CD4-positive, alpha-beta T cell treated with Interferon alpha-2 for 1 hour (primary cell): ENCODE results near the gene PTPN20.
A peak's percentile ranks its signal among the peaks of the same experiment; 100 is the strongest.
"Not testable (repeated sequence)": the region's sequence is repeated elsewhere in the genome, so short reads cannot be mapped to it uniquely, and the experiment has no call there.

Experiments used
- DNase-seq, 2 donors: peaks; one replicate each; pipeline ENCODE4 v3.0.0-alpha.2; 2020 to 2022

PTPN20 gene

GRCh38 chr10:46911144-46911876, at the start of gene PTPN20:
Gene PTPN20 (plus strand): TSS chr10:46911428. CDS start chr10:46932500, 21,072 bp downstream.
- peak; percentile 4 to 24 for DNase-seq

DNA sequence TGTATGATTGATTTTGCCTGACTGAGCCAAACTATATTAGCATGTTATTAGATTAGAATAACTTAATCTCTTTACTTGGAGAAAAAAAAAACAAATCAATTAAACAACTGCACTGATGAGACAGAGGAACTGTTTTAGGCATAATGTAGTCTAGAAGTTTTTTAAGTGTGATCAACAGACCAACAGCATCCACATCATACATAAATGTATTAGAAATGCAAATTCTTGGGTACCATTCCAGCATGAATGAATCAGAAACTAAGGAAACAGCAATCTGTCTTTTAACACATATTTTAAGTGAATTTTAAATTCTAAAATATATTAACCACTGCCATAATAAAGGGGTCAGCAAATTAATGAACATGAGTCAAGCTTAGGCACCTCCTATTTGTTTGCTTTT, 41.5 kb upstream of the PTPN20 start:
- not testable (repeated sequence) for DNase-seq

GRCh38 chr10:46871583-46871982, 39.6 kb upstream of the PTPN20 start:
- not testable (repeated sequence) for DNase-seq

GRCh38 chr10:46875304-46875703, 35.9 kb upstream of the PTPN20 start:
- not testable (repeated sequence) for DNase-seq

- not testable (repeated sequence) for DNase-seq
Observed at GRCh38 chr10:46876773-46877172, 34.5 kb upstream of the PTPN20 start.

GRCh38 chr10:46878761-46879160, 32.5 kb upstream of the PTPN20 start:
- DNase-seq = not testable (repeated sequence)

- DNase-seq = not testable (repeated sequence)
Observed at GRCh38 chr10:46890813-46891611, 20.2 kb upstream of the PTPN20 start.

GRCh38 chr10:46896762-46897692, 14.2 kb upstream of the PTPN20 start:
- not testable (repeated sequence) for DNase-seq

DNA sequence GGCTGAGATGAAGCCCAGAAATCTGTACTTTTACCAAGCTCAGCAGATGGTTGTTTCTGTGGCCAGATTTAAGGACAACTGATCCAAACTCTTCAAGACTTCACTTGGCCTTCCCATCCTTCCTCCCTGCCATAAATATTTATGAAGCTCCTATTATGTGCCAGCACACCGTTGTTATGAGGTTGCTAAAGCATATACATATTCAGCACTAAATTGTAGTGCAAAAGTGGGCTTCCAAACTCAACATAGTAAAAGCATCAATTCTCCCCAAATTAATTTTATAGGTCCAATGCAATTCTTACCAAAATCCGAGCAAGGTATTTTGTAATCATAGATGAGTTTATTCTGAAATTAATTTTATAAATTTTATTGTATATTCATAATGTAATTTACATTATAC, 10.0 kb upstream of the PTPN20 start:
- DNase-seq = not testable (repeated sequence)

GRCh38 chr10:46903874-46904273, 7.4 kb upstream of the PTPN20 start:
- DNase-seq = not testable (repeated sequence)

GRCh38 chr10:46906359-46906758, 4.9 kb upstream of the PTPN20 start:
- DNase-seq = not testable (repeated sequence)

DNA sequence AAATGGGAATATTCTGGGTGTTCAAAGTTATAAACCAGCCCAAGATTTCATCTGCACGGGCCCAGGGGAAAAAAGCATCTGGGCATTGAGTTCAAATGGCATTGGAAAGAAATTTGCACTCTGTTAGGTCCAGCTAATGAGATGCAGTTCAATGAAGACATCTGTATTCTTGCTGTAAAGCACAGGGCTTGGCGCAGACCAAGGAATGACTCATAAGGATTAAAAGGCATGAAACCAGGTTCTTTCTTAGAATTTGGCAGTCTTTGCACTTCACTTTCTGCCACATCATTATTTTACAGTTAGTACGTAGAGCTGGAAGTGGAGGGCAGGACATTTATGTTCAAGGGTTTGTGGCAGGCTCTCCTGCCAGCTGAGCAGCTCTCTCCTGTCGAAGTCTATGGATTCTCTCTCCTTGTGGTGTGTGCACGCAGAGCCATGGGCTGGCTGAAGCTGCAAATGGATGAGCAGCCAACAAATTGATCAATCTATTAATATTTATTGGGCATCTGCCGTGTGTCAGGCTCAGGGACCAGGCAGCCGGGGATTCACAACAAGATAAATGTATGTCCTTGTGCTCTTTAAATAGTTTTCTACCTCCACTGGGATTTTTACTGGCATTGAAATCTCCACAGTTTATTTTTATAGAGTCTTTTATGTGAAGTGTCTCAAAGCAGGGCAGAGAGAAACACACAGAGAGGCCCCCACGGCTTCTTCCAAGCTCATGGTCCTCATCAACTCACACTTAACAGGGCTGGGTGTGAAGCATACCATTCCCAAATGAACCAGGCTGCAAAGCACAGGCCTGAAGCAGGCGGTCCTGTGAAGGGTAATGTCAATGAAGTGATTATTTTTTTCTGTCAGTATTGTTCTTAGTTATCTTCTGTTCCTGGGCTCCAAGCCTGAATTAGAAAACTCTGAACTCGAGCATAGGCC, 3.8 kb upstream of the PTPN20 start:
- DNase-seq = not testable (repeated sequence)

DNA sequence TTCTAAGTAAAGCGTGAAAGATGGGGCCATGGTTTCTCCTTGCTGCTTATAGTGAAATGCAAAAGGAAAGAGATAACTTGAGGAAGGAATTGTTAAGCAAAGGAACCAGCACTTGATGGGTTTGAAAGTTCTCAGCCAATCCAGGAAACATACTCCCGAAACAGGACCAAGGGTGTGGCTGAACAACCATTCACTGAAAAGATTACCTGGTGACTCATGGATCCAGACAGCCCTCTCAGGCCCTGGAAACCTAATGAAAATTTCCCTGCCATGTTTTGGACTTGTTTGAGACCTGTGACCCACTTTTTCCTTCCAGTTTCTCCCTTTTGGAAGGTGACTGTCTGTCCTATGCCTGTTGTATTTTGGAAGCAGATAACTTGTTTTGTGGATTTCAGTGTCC, 11.3 kb downstream of the PTPN20 start:
- not testable (repeated sequence) for DNase-seq

DNA sequence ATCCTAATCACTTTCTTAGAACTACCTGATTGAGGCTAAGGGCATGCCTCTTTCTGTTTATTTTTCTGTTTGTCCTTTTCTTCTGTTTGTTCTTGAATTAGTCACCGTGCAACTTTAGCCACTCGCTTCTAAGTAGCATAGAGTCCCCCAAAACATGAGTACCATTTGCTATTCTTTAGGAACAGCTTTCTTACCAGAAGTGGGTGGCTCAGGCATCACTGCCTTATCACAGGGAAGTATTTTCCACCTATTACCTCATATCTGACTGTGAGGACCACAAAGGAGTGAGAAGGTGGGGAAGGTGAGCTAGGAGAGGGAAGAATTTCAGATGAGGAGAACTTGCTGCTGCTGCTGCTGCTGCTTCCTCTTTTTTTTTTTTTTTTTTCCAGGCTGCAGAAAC, 13.9 kb downstream of the PTPN20 start:
- not testable (repeated sequence) for DNase-seq

GRCh38 chr10:46925853-46926252, 14.6 kb downstream of the PTPN20 start:
- DNase-seq = not testable (repeated sequence)

GRCh38 chr10:46928810-46929209, 17.6 kb downstream of the PTPN20 start:
- not testable (repeated sequence) for DNase-seq

GRCh38 chr10:46932383-46932782, 21.2 kb downstream of the PTPN20 start:
- DNase-seq = not testable (repeated sequence)

- not testable (repeated sequence) for DNase-seq
Observed at GRCh38 chr10:46941091-46941490, 29.9 kb downstream of the PTPN20 start.

GRCh38 chr10:46948687-46949518, 37.7 kb downstream of the PTPN20 start:
- not testable (repeated sequence) for DNase-seq

- not testable (repeated sequence) for DNase-seq
Observed at GRCh38 chr10:46952540-46952939, 41.3 kb downstream of the PTPN20 start.

GRCh38 chr10:46960742-46961141, 49.5 kb downstream of the PTPN20 start:
- not testable (repeated sequence) for DNase-seq
